Measurements from ENCODE around the gene BHLHE40. TPM values are rescaled to one million over a fixed set of nuclear protein-coding genes. Genes with fewer than 3 reads are reported as not detected.

Gene BHLHE40
- polyA plus RNA-seq, 1 experiment = 7.6 TPM

- ChIA-PET CTCF (interaction anchor here (0.9 kb wide), 1 partner anchor 8 kb away, joined by 3 read pairs; no protein-coding TSS in a partner anchor), POLR2A (no interaction called here)
- Histone ChIP-seq H3K9me3 (ENCODE audit: control insufficient read depth, insufficient read depth, low read length) (no peaks in the 10 kb centered on the region), H3K27ac (ENCODE audit: low read depth, low read length) (no peak overlapping the region), H3K27me3 (ENCODE audit: control insufficient read depth, insufficient read depth, low read length) (no peaks in the 10 kb centered on the region), H3K4me3 (ENCODE audit: low read depth, low read length) (no peak overlapping the region)
- TF ChIP-seq CTCF (IDR thresholded peaks at IDR 0.05; ENCODE audit: low read depth, low read length) = no peak
- DNase-seq (ENCODE audit: low read depth, low spot score) = no peak
Observed at GRCh38 chr3:4992118-4992517, 12.9 kb downstream of the BHLHE40 start.

GRCh38 chr3:4993276-4994143, 14.3 kb downstream of the BHLHE40 start:
- no peak overlapping the region for H3K27ac ChIP-seq (ENCODE audit: low read depth, low read length)
- POLR2A ChIA-PET = no interaction called here
- CTCF ChIA-PET = interaction anchor here (1.0 to 1.5 kb wide), 3 partner anchors 13 to 643 kb away, joined by 3 to 5 read pairs (median 3); no protein-coding TSS in a partner anchor
- TF ChIP-seq CTCF (IDR thresholded peaks at IDR 0.05; ENCODE audit: low read depth, low read length) = no peak
- no peaks in the 10 kb centered on the region for H3K27me3 ChIP-seq (ENCODE audit: control insufficient read depth, insufficient read depth, low read length)
- DNase-seq (ENCODE audit: low read depth, low spot score) = no peak
- no peaks in the 10 kb centered on the region for H3K9me3 ChIP-seq (ENCODE audit: control insufficient read depth, insufficient read depth, low read length)
- no peak overlapping the region for H3K4me3 ChIP-seq (ENCODE audit: low read depth, low read length)

- TF ChIP-seq CTCF (IDR thresholded peaks at IDR 0.05; ENCODE audit: low read depth, low read length) = no peak
- no peak for DNase-seq (ENCODE audit: low read depth, low spot score)
- POLR2A ChIA-PET = no interaction called here
- Histone ChIP-seq H3K27ac (ENCODE audit: low read depth, low read length) (no peak overlapping the region), H3K27me3 (ENCODE audit: control insufficient read depth, insufficient read depth, low read length) (no peaks in the 10 kb centered on the region), H3K4me3 (ENCODE audit: low read depth, low read length) (no peak overlapping the region), H3K9me3 (ENCODE audit: control insufficient read depth, insufficient read depth, low read length) (no peaks in the 10 kb centered on the region)
- CTCF ChIA-PET = interaction anchor here (1.2 to 1.5 kb wide), 2 partner anchors 10 to 14 kb away, joined by 3 to 5 read pairs; no protein-coding TSS in a partner anchor
Observed at GRCh38 chr3:4994144-4994730, 15.0 kb downstream of the BHLHE40 start.

GRCh38 chr3:4994823-4995499, 15.7 kb downstream of the BHLHE40 start:
- Histone ChIP-seq H3K9me3 (ENCODE audit: control insufficient read depth, insufficient read depth, low read length) (no peaks in the 10 kb centered on the region), H3K27me3 (ENCODE audit: control insufficient read depth, insufficient read depth, low read length) (no peaks in the 10 kb centered on the region), H3K4me3 (ENCODE audit: low read depth, low read length) (no peak overlapping the region), H3K27ac (ENCODE audit: low read depth, low read length) (peak overlapping the region; percentile 86)
- no peak for TF ChIP-seq CTCF (IDR thresholded peaks at IDR 0.05; ENCODE audit: low read depth, low read length)
- ChIA-PET POLR2A (interaction anchor here (1.0 kb wide), 1 partner anchor 28 kb away, joined by 3 read pairs; no protein-coding TSS in a partner anchor), CTCF (interaction anchor here (1.2 to 1.5 kb wide), 2 partner anchors 11 to 15 kb away, joined by 3 to 5 read pairs; no protein-coding TSS in a partner anchor)
- DNase-seq (ENCODE audit: low read depth, low spot score) = no peak
